Duodenal mucosa (tissue), 2 donors: Measurements from ENCODE around the gene UBTF.

Experiments
- H3K27ac ChIP-seq: one replicate; pipeline ENCODE4 v1.7.0; 2013; ENCODE audit warnings: low read depth, low read length
- H3K27me3 ChIP-seq, 2 donors: one replicate each; pipeline ENCODE4 v1.7.0; 2013; ENCODE audit warnings: low read length in 2 of 2, control low read depth in 1 of 2; ENCODE audit not compliant: insufficient read depth in 2 of 2, control insufficient read depth in 1 of 2
- H3K36me3 ChIP-seq, 2 donors: one replicate each; pipeline ENCODE4 v1.7.0; 2013; ENCODE audit warnings: low read length in 2 of 2, control low read depth in 1 of 2; ENCODE audit not compliant: insufficient read depth in 2 of 2, control insufficient read depth in 1 of 2
- H3K4me1 ChIP-seq, 2 donors: one replicate each; pipeline ENCODE4 v1.7.0; 2013; ENCODE audit warnings: low read length in 2 of 2, control low read depth in 1 of 2; ENCODE audit not compliant: insufficient read depth in 2 of 2, control insufficient read depth in 1 of 2
- H3K4me3 ChIP-seq, 2 donors: one replicate each; pipeline ENCODE4 v1.7.0; 2013; ENCODE audit warnings: low read length in 2 of 2, low read depth in 1 of 2
- H3K9ac ChIP-seq, 2 donors: one replicate each; pipeline ENCODE4 v1.7.0; 2013; ENCODE audit warnings: low read length in 2 of 2, low read depth in 1 of 2
- H3K9me3 ChIP-seq, 2 donors: one replicate each; pipeline ENCODE4 v1.7.0; 2013; ENCODE audit warnings: low read length in 2 of 2, control low read depth in 1 of 2; ENCODE audit not compliant: control insufficient read depth in 1 of 2

The UBTF gene

DNA sequence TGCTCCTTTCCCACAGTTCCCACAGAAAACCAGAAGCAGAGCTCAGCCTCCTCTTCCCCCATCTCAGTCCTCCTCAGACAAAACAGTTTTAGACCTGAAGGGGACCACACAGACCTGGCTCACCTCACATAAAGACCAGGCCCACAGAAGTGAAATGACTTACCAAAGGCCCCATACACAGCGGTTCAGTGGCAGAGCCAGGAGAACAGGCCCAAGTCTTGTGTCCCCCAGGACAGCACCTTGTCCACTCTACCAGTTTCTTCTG, 5.3 kb downstream of the UBTF start:
- Histone ChIP-seq H3K9me3 (no peaks in the 10 kb centered on the region), H3K36me3 (peaks cover 30 to 53% of the 10 kb centered on the region in 2 donors), H3K9ac (no peak overlapping the region), H3K27me3 (no peaks in the 10 kb centered on the region), H3K27ac (no peak overlapping the region), H3K4me1 (peaks cover 26 to 41% of the 10 kb centered on the region in 2 donors), H3K4me3 (no peak overlapping the region)

DNA sequence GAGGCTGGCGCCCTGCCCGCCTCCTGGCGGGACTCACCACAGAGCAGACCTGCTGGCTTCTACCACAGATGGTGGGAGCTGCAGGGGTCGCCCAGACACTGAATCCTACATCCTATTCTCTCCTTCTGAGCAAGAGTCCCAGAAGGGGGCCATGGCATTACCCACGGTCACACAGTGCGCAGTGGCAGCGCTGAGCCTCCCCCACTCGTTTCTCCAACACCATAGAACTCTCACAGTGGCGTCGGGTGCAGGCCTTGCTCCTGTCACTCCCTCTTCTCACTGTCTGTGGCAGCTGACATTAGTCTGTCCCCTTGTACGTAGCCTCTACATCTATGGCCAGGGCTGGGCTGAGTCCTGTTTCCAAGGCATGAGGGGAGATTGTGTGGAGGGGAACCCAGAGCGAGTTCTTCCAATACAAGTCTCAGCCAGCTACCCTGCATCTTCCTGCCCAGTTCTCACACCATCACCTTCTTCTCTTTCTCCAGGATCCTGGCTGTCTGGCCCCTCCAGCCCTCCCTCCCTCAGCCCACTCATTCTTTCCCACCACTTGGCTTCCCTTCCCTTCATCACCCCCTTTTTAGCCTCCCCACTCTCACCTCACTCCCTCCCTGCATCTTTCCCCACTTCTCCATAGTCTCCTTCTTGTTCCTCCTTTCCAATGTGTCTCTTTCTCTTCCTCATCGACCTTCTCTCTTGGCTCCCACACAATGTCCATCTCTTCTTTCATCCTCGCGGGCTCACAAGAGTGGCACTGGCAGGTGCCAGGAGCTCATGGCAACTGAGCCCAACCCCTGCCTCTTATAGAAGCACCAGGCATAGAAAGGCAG, 5.9 kb downstream of the UBTF start:
- no peaks in the 10 kb centered on the region for H3K9me3 ChIP-seq
- H3K27ac ChIP-seq, result no peak overlapping the region

DNA sequence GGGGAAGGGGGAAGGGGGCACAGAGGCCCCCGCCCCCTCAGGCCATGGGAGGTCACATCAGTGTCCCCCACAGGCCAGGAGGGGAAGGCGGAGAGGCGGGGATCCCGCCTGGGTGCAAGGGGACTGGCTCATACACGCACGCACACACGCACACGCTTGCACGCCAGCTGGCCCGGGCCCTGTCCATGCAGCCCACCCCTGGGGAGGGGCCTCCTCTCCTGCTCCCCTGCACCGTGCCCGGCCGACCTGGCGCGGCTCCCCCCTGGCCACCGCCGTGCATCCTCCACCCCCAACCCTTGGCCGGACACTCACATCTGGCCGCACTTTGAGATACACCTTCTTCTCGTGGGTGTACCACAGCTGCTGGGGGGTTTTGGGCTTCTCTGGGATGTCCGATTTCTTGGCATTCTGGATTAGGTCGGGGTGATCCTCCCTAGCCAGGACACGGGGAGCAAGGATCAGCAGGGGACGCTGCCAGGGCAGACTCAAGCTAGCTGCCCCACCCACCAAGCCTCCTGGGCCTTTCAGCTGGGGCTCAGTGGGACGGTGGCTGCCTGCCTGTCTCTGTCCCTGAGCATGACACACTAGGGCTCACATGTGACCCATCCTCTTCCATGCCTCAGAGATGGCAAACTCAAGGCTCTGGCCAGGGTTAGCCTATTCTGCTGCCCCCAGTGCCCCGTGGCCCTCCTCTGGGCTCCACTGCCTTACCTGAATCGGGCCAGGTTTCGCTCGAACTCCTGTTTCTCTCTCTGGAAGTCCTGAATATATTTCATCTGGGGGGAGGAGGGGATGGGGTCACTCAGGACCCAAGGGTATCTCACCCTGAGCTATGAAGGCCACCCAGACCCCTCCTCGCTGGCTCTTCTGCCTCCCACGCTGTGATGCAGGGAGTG, 6.7 kb downstream of the UBTF start:
- H3K27ac ChIP-seq, result no peak overlapping the region
- H3K4me1 ChIP-seq, result peaks cover 21 to 36% of the 10 kb centered on the region in 2 donors
- peaks cover 38 to 66% of the 10 kb centered on the region in 2 donors for H3K36me3 ChIP-seq
- no peak overlapping the region for H3K4me3 ChIP-seq
- H3K9me3 ChIP-seq, result no peaks in the 10 kb centered on the region
- H3K9ac ChIP-seq, result no peak overlapping the region
- H3K27me3 ChIP-seq, result no peaks in the 10 kb centered on the region

More for the DNA sequence above, 5.9 kb downstream of the UBTF start:
- H3K4me3 ChIP-seq, result no peak overlapping the region
- peaks cover 26 to 41% of the 10 kb centered on the region in 2 donors for H3K4me1 ChIP-seq
- no peaks in the 10 kb centered on the region for H3K27me3 ChIP-seq
- no peak overlapping the region for H3K9ac ChIP-seq
- H3K36me3 ChIP-seq, result peaks cover 32 to 59% of the 10 kb centered on the region in 2 donors

DNA sequence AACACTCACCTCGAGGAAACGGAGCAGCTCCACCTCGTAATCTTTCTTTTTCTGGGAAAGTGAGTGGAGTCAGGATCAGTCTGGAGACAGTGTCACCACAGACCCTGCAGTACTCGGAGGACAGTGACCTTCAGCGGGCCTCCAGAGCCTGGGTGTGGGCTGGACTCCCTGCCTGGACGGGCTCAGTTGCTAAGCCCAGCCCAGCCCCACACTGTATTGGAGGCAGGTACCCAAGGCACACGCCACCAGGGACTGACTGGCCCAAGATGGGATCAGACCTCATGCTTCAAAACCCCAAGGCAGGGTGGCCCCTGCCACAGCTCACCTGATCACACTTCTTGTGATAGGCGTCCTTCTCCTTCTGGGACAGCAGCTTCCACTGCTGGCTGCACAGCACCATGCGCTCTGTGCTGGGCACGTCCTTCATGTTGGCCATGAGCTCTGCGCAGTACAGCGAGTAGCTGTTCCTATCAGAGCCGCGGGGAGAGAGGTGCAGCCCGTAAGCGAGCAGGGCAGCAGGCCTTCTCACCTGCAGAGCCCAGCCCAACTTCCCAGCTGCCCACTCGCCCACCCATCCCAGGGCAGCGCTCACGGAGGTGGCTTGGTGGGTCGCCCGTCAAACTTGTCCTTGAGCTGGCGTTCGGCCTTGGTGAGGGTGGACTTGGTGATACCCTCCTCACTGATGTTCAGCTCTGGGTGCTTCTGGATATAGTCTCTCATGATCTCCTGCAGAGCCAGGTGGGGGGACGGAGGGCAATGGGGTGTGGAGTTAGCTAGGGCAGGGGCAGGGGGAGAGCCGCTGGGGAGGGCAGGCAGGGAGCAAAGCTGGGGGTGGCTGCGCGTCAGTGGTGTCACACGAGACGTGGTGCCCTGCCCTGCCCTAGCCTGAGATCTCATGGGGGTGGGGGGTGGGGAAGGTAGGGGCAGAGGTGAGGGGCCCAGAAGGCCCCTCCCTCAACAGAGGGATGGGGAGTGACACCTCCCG, 7.9 kb downstream of the UBTF start:
- no peaks in the 10 kb centered on the region for H3K9me3 ChIP-seq
- peaks cover 11 to 24% of the 10 kb centered on the region in 2 donors for H3K4me1 ChIP-seq
- no peak overlapping the region for H3K9ac ChIP-seq
- no peak overlapping the region for H3K27ac ChIP-seq
- peaks cover 42 to 74% of the 10 kb centered on the region in 2 donors for H3K36me3 ChIP-seq
- no peak overlapping the region for H3K4me3 ChIP-seq
- no peaks in the 10 kb centered on the region for H3K27me3 ChIP-seq

- Histone ChIP-seq H3K36me3 (peaks cover 32 to 65% of the 10 kb centered on the region in 2 donors), H3K27ac (no peak overlapping the region), H3K4me1 (peaks cover 3 to 14% of the 10 kb centered on the region in 2 donors)
Measured at GRCh38 chr17:44210342-44211192, 8.9 kb downstream of the UBTF start.

GRCh38 chr17:44209786-44210341, 9.6 kb downstream of the UBTF start:
- Histone ChIP-seq H3K9me3 (no peaks in the 10 kb centered on the region), H3K36me3 (peaks cover 25 to 58% of the 10 kb centered on the region in 2 donors), H3K4me3 (no peak overlapping the region), H3K27me3 (no peaks in the 10 kb centered on the region), H3K9ac (peak overlapping the region in 1 of 2 donors; percentile 44), H3K27ac (no peak overlapping the region), H3K4me1 (peaks cover 3 to 13% of the 10 kb centered on the region in 2 donors)

More at GRCh38 chr17:44210342-44211192, 8.9 kb downstream of the UBTF start:
- H3K4me3 ChIP-seq, result no peak overlapping the region
- H3K27me3 ChIP-seq, result no peaks in the 10 kb centered on the region
- H3K9ac ChIP-seq, result peak overlapping the region in 1 of 2 donors; percentile 44
- no peaks in the 10 kb centered on the region for H3K9me3 ChIP-seq

GRCh38 chr17:44207743-44208142, 11.7 kb downstream of the UBTF start:
- Histone ChIP-seq H3K27ac (no peak overlapping the region), H3K4me1 (peaks cover 18 to 28% of the 10 kb centered on the region in 2 donors), H3K27me3 (no peaks in the 10 kb centered on the region), H3K4me3 (no peak overlapping the region), H3K36me3 (peaks cover 17 to 43% of the 10 kb centered on the region in 2 donors), H3K9ac (no peak overlapping the region), H3K9me3 (no peaks in the 10 kb centered on the region)

GRCh38 chr17:44207319-44207718, 12.2 kb downstream of the UBTF start:
- no peak overlapping the region for H3K27ac ChIP-seq
- no peak overlapping the region for H3K4me3 ChIP-seq
- peaks cover 17 to 43% of the 10 kb centered on the region in 2 donors for H3K36me3 ChIP-seq
- no peaks in the 10 kb centered on the region for H3K9me3 ChIP-seq
- no peaks in the 10 kb centered on the region for H3K27me3 ChIP-seq
- H3K9ac ChIP-seq, result no peak overlapping the region
- peaks cover 18 to 28% of the 10 kb centered on the region in 2 donors for H3K4me1 ChIP-seq

DNA sequence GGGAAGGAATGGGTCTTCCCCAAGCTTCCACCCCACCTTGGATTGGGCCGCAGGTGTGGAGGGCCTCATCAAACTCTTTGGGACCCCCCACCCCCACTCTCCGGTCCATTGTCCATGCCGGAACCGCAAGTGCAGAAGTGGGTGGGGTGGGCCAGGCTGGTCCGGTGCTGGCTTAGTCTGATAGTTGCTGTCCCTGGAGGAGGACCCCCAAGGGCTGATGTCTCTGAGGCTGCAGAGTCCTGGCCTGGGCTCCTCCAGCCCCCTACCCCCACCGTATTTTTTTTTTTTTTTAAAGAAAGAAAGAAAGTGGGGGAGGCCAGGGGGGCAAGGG, 12.7 kb downstream of the UBTF start:
- H3K4me3 ChIP-seq, result no peak overlapping the region
- no peaks in the 10 kb centered on the region for H3K27me3 ChIP-seq
- peaks cover 17 to 43% of the 10 kb centered on the region in 2 donors for H3K36me3 ChIP-seq
- no peaks in the 10 kb centered on the region for H3K9me3 ChIP-seq
- no peak overlapping the region for H3K27ac ChIP-seq
- no peak overlapping the region for H3K9ac ChIP-seq
- H3K4me1 ChIP-seq, result peaks cover 18 to 28% of the 10 kb centered on the region in 2 donors
